Glutamatergic neuron (in vitro differentiated cells): ENCODE data around the gene ZBTB40. TPM values are rescaled to one million over a fixed set of nuclear protein-coding genes. Genes with fewer than 3 reads are reported as not detected.

Source experiments
- DNase-seq: peaks from one replicate; pipeline ENCODE4 v3.0.0; 2022
- H3K27ac Mint-ChIP-seq: one replicate; pipeline ENCODE4 v1.8.0; 2020; ENCODE audit warnings: mild to moderate bottlenecking, mixed read lengths, inconsistent platforms; ENCODE audit not compliant: unreplicated experiment
- H3K27me3 Mint-ChIP-seq: one replicate; pipeline ENCODE4 v1.8.0; 2020; ENCODE audit warnings: mild to moderate bottlenecking, moderate library complexity, mixed read lengths, inconsistent platforms; ENCODE audit not compliant: unreplicated experiment
- H3K36me3 Mint-ChIP-seq: one replicate; pipeline ENCODE4 v1.8.0; 2020; ENCODE audit warnings: mild to moderate bottlenecking, mixed read lengths, inconsistent platforms; ENCODE audit not compliant: unreplicated experiment
- H3K4me1 Mint-ChIP-seq: one replicate; pipeline ENCODE4 v1.8.0; 2020; ENCODE audit warnings: mild to moderate bottlenecking, low read depth, mixed read lengths, inconsistent platforms; ENCODE audit not compliant: unreplicated experiment
- H3K4me3 Mint-ChIP-seq: one replicate; pipeline ENCODE4 v1.8.0; 2020; ENCODE audit warnings: mild to moderate bottlenecking, mixed read lengths, inconsistent platforms; ENCODE audit not compliant: unreplicated experiment
- H3K9me3 Mint-ChIP-seq: one replicate; pipeline ENCODE4 v1.8.0; 2020; ENCODE audit warnings: mild to moderate bottlenecking, moderate library complexity, mixed read lengths, inconsistent platforms; ENCODE audit not compliant: unreplicated experiment
- total RNA-seq: library from RNA; stranded (reverse); fragmentation: NEBNext Ultra II Directional; extraction: Animal tissue kit (Norgen Biotek cat#: 25700); gene quantifications from one replicate; pipeline ENCODE4 v1.2.1, GENCODE V29; 2021; ENCODE audit not compliant: unreplicated experiment
- TF ChIP-seq, protein P1 (sequence below): fragments of 200-600 bp; sonication (generic); IDR thresholded peaks from one replicate; pipeline ENCODE4 v1.5.0; 2021; ENCODE audit not compliant: partially characterized antibody, unreplicated experiment

ZBTB40 gene
- total RNA-seq, 1 donor from 2014 or later, result 25.7 TPM

- Mint-ChIP-seq H3K27me3 (no peaks in the 10 kb centered on the region), H3K36me3 (no peaks in the 10 kb centered on the region), H3K9me3 (peaks cover 6% of the 10 kb centered on the region), H3K4me3 (no peak overlapping the region), H3K27ac (no peak overlapping the region), H3K4me1 (peaks cover under 1% of the 10 kb centered on the region)
- TF ChIP-seq, protein P1, sequence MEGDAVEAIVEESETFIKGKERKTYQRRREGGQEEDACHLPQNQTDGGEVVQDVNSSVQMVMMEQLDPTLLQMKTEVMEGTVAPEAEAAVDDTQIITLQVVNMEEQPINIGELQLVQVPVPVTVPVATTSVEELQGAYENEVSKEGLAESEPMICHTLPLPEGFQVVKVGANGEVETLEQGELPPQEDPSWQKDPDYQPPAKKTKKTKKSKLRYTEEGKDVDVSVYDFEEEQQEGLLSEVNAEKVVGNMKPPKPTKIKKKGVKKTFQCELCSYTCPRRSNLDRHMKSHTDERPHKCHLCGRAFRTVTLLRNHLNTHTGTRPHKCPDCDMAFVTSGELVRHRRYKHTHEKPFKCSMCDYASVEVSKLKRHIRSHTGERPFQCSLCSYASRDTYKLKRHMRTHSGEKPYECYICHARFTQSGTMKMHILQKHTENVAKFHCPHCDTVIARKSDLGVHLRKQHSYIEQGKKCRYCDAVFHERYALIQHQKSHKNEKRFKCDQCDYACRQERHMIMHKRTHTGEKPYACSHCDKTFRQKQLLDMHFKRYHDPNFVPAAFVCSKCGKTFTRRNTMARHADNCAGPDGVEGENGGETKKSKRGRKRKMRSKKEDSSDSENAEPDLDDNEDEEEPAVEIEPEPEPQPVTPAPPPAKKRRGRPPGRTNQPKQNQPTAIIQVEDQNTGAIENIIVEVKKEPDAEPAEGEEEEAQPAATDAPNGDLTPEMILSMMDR, result no peak
- DNase-seq, result no peak
Measured at GRCh38 chr1:22525211-22525610, 73.6 kb downstream of the ZBTB40 start.

DNA sequence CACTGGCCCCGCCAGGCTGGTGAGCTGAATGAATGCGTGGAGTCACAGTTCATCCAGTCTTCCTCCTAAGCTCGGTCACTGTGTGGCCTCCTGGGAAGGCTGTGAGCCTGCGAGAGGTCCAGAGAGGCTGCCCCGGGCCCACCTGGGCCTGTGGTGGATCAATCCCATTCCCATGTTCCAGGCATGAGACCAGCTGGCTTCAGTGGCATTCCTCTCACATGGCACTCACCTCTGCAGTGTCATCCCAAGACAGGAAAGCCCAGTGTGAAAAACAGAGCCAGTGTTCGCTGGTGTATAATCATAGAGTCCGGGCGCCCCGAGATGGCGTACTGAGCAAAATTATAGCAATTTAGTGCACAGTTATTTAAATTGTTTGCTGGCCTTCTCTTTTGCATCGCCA, 74.0 kb downstream of the ZBTB40 start:
- H3K27me3 Mint-ChIP-seq, result no peaks in the 10 kb centered on the region
- peaks cover 6% of the 10 kb centered on the region for H3K9me3 Mint-ChIP-seq
- H3K4me1 Mint-ChIP-seq, result peaks cover 2% of the 10 kb centered on the region
- H3K4me3 Mint-ChIP-seq, result no peak overlapping the region
- no peaks in the 10 kb centered on the region for H3K36me3 Mint-ChIP-seq
- no peak for DNase-seq
- no peak overlapping the region for H3K27ac Mint-ChIP-seq
- TF ChIP-seq, protein P1, result no peak

GRCh38 chr1:22526098-22526497, 74.4 kb downstream of the ZBTB40 start:
- peaks cover 6% of the 10 kb centered on the region for H3K9me3 Mint-ChIP-seq
- no peak for DNase-seq
- H3K27me3 Mint-ChIP-seq, result no peaks in the 10 kb centered on the region
- no peak overlapping the region for H3K4me3 Mint-ChIP-seq
- H3K4me1 Mint-ChIP-seq, result peaks cover 3% of the 10 kb centered on the region
- TF ChIP-seq, protein P1, result no peak
- no peaks in the 10 kb centered on the region for H3K36me3 Mint-ChIP-seq
- H3K27ac Mint-ChIP-seq, result no peak overlapping the region

DNA sequence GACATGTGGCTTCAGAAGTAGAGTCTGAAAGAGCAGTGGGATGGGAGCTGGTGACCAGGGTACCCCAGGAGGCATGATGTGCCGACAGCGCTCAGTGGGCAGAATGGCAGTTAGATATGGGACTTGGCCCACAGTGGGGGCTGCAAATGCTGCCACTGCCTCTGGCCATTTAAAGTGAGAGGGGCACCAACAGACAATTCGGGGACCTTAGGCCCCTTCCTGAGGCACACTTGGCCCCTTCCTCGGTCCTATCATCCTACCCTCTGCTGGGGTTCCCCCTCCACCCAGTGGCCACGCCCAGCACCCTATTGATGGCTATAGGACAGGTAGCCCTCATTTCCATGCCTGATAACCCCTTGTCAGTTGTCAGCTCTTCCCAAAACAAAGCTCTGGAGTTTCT, 75.0 kb downstream of the ZBTB40 start:
- H3K27ac Mint-ChIP-seq, result no peak overlapping the region
- no peak for DNase-seq
- H3K4me3 Mint-ChIP-seq, result no peak overlapping the region
- peaks cover 9% of the 10 kb centered on the region for H3K4me1 Mint-ChIP-seq
- peaks cover 6% of the 10 kb centered on the region for H3K9me3 Mint-ChIP-seq
- TF ChIP-seq, protein P1, result no peak
- H3K27me3 Mint-ChIP-seq, result peaks cover 2% of the 10 kb centered on the region
- peaks cover 2% of the 10 kb centered on the region for H3K36me3 Mint-ChIP-seq

GRCh38 chr1:22527122-22527521, 75.5 kb downstream of the ZBTB40 start:
- Mint-ChIP-seq H3K4me1 (peaks cover 14% of the 10 kb centered on the region), H3K27ac (no peak overlapping the region), H3K36me3 (peaks cover 6% of the 10 kb centered on the region), H3K9me3 (peaks cover 8% of the 10 kb centered on the region), H3K27me3 (peaks cover 7% of the 10 kb centered on the region), H3K4me3 (no peak overlapping the region)
- TF ChIP-seq, protein P1, result no peak
- no peak for DNase-seq
